Hippocampal formation (tissue), 2 donors: ENCODE data around the gene DLG2.
"Not testable (repeated sequence)": the region's sequence is repeated elsewhere in the genome, so short reads cannot be mapped to it uniquely, and the experiment has no call there.

ENCODE experiments used
- DNase-seq, 2 donors: peaks; one replicate each; lab custom pipeline; 2025; lab: John Stamatoyannopoulos, UW

Gene DLG2

DNA sequence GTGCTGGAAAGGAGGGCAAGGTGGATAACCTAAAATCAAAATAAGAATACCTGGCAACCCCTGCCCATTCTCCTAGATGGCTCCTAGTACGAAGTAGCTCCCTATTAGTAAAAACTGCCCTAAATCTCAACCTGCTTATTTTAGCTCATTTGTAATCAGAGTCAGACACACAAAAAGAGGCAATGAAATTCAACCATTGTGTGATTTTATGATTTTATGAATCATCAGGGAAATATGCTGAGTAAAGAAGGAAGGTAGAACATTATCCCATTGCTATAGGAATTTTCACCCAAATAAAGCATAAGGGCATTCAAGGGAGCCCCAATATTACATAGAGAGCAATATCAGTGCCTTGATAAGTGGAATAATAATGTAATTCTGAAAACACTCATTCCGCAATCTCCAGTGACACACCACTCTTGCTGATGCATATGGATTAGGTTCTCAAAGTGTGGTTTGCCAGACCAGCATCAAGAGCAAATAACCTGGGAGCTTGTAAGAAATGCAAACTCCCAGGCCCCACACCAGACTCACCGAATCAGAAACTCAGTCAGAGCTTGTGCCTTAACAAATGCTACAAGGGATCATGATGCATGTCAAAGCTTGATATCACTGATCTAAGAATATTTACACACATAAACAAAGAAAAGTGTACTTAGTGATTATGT lies 789.6 kb downstream of the DLG2 start:
- DNase-seq: no peak

DNA sequence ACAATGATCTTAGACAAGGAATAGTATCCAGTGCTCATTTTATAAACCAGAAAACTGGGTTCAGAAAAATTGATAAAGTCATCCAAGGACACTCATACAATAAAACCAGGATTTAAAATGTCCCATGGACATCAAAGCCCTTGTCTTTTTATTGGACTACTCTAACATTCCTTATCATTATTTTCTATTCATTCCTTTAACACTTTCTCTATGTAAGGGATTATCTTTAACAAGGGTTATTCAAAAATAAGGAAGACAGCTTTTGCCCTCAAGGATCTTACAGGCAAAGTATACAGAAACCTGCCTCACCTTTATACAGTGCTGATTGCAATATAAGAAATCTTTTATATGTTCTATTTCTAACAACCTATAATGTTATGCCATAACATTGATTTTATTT lies 790.8 kb downstream of the DLG2 start:
- DNase-seq: no peak

DNA sequence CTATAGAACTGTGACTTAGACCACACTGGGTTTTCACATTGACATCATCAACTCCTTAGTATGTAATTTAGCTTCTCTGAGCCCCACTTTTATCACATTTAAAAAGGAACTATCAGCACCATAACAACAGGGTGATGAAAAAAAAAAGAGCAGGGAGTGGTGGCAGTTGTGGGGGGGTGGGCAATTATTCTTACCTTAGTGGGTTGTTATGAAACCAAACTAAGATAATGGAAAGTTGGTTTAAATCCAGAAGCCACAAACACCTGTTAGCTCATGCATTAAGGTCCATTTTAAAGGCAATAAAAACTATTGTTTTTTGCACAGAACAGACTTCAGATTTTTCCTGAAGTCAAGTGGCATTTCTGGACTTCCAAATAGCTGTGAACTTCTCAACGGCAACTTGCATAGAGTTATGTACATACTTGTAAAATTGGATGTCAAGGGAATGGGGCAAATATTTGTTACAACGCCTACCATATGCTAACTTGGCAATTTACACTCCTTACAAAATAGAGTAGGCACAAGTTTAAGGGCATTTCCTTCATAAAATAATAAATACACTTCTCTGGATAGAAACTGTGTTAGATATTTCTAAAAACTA lies 793.6 kb downstream of the DLG2 start:
- no peak for DNase-seq

DNA sequence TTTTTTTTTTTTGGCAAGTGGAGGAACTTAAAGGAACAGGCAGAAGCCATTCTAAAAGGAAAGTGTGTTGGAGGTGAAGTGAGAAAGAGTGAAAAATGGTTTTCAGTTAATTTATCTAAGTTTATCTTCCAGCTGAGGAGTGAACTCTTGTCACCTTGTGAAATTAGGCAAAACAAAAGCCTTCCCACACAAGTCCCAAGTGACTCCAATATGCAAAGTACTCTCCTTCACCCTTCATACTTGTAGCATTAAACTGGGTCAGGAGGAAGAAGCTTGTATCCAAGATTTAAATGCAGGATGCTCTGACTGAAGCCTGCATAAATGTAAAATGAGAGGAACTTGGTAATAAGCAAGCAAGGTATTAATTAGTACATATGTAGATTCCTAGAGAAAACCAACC lies 796.8 kb downstream of the DLG2 start:
- no peak for DNase-seq

DNA sequence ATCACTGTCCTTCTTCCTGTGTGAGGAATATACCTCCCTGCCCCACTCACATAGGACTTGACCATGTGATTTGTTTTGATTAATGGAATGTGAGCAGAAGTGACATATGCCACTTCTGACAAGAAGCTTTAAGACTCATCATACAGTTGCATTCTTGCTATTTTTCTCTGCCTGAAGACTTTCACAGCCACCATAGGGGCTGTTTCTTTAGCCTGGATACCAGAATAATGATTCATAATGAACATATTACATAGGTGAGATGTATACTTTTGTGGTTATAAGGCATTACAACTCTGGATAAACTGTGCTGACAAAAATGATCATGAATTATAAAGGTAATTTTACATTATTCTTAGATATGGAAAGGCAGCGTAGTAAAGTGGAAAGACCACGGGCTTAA lies 798.0 kb downstream of the DLG2 start:
- no peak for DNase-seq

DNA sequence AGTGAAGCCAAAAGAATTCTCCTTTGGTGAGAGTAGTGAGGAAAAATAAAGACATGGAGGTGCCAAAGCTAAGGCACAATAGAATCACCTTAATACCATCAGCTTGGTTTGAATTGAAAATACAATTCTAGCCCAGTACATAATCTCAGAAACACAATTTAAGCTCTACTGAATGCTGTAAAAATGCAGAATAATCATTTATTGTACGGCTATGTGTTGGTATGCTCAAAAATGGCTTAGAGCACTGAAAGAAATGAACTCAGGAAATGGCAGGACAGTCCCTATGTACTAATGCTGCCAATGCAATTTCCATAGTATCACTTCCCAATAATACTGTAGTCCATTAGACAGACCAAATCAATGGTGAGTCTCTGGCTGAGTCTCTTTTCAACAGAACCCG lies 798.5 kb downstream of the DLG2 start:
- no peak for DNase-seq

DNA sequence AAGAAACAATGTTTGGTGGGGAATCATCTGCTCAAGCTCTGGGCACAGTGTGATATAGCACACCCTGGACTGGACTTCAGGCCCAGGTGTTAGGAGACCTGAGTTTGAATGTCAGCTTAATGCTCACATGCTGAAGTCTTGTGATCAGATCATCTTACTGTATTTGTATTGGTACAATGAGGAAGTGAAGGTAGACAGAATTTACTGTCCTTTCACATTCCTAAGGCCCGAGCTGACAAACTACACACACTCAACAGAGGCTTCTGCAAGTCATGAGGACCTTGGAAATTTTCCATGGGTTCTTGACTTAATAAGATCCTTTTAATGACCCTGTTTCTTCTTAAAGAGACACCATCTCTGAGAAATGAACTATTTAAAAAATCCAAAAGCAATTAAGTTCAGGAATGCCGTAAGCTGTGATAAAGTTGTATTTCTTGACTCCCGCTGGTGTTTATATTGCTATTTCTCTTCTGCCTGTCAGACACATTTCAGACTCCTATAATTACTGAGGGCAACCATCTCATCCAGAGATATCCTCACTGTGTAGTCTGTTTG lies 802.0 kb downstream of the DLG2 start:
- no peak for DNase-seq

DNA sequence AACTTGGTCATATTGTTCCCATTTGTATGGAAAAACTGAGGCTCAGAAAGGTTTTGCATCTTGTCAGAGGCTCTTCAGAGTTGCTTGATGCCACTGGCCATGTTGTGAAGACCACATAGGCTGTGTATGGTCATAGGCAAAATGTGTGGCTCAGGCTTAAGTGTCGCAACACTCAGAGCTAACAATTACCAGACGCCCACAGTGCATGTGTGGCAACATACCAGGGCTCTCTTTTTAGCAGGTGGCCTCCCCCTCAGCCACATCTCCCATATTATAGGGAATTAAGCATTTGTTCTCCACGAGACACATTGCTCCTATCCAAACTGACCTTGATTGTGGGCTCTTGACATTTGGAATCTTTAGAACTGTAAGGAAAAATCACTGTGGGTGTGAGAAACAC lies 802.5 kb downstream of the DLG2 start:
- DNase-seq: no peak

DNA sequence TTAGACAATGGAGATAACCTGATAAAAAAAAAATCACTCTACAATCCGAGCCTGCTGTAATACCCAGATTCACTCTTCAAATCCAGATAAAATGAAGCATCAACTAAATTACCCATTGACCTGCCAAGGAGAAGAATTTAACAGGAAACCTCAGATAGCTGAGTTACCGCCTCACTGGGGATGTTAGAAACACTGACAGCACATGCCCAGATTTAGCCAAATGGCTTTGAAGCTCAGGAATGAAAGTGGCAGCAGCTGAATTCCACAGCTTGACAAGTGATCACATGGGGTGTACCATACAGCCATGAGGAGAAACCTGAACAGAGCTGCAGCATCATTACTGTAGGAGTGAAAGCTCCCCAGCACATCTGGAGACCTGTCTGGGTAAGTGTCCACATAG lies 807.6 kb downstream of the DLG2 start:
- DNase-seq: no peak

DNA sequence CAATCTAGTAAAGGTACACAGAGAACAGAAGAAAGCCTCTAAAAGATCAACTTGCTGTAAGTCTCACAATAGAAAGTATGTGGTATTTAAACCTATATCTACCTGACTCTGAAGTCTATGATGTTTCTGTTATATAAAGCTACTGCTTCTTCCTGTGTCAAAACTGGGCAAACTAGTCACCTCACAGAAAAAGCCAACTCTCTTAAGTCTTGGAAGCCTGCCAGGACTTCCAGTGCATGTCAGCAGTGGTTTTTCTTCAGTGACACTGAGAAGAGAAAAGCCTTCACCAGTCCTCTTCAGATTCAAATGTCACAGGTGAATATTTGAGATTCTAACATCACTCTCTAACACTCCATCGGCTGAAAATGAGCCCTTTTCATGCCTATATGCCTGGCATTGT lies 808.0 kb downstream of the DLG2 start:
- no peak for DNase-seq

DNA sequence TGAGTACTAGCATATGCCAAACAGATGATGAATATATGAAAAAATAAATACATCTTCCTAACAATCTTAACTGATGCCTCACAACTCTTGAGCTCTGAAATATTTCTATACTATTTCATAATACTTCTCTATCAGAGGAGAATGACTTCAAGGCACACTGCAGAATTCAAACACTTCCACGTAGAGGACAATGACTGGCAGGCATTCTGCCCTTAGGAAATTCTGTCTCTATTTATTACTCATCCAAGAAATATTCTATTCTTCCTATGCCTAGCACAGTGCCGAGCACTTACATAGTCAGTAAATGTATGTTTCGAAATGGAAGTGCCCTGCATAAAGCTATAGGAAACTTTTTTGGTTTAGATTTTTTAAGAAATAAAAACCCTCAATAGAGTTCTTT lies 809.1 kb downstream of the DLG2 start:
- DNase-seq: no peak

DNA sequence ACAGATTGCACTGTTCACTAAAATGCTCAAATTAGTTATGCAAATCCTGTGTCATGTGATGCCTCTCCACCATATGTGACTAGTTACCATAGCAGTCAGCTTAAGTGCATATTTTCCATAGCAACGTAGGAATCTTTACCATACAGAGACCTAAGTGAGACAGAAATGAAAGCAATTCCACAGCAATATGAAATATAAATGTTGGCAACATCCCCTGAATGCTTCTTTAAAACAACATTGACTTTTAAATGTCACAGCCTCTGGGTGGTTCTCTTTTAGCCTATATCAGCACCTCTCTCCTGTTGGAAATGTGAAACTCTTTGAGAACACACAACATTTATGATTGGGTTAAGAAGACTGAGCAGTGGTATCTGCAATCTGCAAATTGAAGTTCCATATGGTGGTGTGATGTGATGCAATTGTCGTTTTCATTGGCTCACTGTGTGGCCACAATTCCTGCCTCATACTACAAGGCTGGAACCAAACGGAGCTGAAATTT lies 814.6 kb downstream of the DLG2 start:
- peak in 1 of 2 donors; percentile 33 for DNase-seq

DNA sequence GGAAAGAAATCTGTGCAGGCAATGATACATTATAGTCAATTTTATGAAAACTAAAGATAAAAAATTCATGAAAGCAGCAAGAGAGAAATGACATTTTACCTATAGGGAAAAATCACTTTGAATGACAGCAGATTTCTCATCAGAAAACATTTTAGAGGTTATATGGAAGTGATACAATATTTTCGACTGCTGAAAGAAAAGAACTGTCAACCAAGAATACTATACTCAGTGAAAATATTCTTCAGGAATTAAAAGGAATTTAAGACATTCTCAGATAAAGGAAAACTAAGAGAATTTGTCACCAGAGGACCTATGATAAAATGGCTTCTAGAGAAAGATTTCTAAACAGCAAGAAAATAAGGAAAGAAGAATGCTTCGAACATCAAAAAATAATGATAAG lies 820.8 kb downstream of the DLG2 start:
- no peak for DNase-seq

DNA sequence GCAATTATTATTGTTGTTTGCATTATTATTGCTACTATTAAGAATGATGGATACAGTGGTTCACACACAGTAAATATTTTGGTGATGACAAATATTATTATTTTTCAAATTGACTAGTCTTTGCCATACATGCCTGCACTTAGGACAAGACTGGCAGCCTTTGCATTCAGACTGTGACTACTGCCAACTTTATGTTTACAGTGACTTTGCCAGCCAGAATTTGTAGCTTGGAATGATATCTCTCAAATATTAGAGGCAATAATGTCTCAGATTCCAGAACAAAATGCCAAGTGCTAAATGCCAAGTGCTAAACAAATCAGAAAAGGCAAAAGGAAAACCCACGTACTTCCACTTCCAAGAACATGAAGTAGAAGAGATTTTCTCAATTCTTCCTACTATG lies 823.1 kb downstream of the DLG2 start:
- DNase-seq: no peak

DNA sequence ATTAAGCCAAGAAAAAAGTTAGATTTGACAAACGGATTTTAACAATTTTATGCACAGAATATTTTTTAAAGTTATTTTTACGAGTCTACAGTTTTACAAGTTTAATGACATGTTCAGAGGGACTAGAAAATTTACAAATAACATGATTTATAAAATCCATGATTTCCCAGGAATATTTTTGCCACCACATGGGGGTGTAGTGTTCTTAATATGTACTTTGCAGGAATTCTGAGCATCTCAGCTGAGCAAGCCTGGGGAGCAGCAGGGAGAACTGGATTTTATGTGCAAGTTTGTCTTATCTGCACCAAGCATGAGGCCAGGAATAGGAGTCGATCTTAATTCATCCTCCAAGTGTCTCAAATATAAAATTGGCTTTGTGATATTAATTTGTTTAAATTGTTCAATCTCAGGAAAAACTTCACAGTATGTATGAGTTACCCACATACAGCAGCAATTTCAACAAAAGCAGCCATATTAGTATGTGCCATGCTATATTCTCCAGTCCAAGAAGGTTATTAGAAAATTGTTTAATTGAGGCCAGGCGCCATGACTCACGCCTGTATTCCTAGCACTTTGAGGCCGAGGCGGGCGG lies 826.3 kb downstream of the DLG2 start:
- peak in 1 of 2 donors; percentile 17 for DNase-seq

DNA sequence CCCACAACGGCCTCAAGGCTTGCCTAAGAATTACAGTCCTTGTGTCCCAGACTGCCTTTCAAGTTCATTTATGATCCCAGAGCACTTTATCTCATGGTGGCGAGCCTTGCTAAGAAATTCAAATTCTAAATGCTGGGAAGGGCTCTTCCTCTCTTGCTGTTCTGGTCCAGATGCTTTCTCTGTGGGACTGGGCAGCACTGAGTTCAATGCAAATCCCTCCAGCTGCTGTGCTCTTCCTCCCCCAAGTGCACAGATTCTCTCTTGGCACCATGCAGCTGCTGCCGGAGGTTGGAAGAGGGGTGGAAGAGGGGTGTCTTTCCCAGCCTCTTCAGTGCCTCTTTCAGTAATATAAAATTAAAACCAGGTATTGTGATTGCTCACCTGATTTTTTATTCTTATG lies 828.0 kb downstream of the DLG2 start:
- no peak for DNase-seq

DNA sequence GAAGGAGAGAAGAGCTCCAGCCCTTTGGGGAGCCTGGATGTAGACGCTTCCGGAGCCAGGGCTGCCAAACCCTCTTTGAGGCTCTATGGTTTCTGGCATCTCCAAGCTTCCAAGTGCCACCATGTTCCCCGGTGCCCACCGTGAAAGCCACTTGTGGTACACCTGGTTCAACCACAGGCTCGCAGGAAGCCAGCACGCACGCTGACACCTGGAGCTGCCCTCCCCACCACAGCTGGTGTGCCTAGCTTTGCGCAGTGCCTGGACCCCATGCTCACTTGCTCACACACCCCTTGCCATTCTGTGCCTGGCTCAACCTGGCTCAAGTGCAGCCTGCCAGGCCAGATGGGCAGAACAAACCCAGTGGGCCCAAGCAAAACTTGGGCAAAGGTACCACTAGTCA lies 831.4 kb downstream of the DLG2 start:
- no peak for DNase-seq

DNA sequence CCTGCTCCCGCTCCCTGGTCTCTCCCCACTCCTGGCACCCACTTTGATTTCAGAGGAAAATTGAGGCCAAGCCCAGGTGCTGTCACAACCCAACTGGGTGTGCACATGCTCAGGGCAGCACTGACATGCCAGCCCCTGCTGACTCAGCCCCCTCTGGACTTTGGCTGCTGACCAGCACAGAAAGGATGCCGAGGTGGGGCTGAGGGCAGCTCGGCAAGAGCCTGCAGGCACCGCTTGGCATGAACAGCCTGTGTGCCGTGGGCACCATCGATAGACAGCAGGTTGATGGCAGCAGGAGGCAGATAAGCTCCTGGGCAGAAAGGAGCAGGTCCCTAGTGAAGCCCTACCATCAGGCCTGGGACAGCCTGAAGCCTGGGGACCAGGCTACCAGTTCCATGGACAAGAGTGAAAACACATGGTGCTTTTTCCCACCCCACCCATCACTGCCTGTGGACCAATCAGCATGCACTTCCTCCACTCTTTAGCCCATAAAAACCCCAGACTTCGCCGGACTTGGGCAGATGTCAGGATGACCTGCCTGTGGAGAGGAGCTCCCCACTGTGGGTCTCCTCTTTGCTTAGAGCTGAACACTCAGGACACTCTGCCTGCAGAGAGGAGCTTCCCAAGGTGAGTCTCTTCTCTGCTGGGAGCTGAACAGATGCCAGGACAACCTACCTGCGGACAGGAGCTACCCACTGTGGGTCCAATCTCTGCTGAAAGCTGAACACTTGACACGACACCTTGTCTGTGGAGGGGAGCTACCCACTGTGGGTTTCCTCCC lies 832.3 kb downstream of the DLG2 start:
- no peak for DNase-seq

DNA sequence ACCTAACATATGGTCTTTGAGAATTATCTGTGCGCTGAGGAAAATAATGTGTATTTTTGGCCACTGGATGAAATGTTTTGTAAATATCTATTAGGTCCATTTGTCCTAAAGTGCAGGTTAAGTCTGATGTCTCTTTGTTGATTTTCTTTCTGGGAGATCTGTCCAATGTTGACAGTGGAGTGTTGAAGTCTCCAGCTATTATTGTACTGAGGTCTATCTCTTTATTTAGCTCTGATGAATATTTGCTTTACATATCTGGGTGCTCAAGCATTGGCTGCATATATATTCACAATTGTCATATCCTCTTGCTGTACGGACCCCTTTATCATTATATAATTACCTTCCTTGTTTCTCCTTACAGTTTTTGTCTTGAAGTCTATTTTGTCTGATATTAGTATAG lies 833.8 kb downstream of the DLG2 start:
- DNase-seq: no peak

DNA sequence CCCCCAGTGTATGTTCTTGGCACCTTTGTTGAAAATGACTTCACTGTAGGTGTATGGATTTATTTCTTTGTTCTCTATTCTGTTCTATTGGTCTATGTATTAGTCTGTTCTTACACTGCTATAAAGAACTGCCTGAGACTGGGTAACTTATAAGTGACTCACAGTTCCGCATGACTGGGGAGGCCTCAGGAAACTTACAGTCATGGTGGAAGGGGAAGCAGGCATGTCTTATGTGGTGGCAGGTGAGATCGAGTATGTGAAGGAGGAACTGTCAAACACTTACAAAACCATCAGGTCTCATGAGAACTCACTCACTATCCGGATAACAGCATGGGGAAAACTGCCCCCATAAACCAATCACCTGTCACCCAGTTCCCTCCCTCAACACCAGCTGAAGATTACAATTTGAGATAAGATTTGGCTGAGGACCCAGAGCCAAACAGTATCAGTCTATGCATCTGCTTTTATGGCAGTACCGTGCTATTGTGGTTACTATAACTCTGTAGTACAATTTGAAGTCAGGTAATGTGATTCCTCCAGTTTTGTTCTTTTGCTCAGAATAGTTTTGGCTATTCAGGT lies 836.2 kb downstream of the DLG2 start:
- no peak for DNase-seq

DNA sequence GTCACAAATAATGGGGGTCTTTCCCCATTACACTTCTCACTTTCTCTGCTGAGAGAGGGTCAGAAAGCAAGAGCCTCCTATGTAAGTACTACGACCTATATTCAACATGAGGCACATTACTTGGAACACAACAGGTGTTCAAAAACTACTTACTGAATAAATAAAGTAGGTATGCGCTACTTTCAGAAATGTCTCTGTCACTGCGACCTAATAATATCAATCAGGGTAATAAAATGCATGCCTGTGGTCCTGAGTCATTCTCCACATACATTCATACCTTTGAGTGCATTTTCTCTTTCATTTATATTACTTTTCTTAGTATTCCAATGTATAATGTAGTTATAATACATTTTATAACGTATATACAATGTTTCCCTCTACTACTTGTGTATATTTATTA lies 838.9 kb downstream of the DLG2 start:
- no peak for DNase-seq

DNA sequence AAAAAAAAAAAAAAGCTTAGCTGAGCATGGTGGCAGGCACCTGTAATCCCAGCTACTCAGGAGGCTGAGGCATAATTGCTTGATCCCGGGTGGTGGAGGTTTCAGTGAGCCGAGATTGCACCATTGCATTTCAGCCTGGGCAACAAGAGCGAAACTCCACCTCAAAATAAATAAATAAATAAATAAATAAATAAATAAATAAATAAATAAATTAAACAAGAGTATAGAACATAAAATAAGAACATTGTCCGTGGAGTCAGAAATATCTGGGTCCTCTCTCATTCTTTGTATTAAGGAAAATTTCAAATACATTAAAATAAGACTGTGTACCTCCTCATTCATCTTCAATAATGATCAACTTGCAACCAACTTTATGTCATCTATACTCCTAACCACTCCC lies 843.0 kb downstream of the DLG2 start:
- DNase-seq: not testable (repeated sequence)
